GM04503 (cell line): ENCODE data around the gene SLC46A3.

Source experiments
- DNase-seq: peaks from one replicate; pipeline ENCODE4 v3.0.0-alpha.2; 2012; ENCODE audit warnings: low read depth

Gene SLC46A3

GRCh38 chr13:28680541-28680940 lies 38.2 kb downstream of the SLC46A3 start:
- DNase-seq: no peak

- DNase-seq: no peak
Observed at GRCh38 chr13:28679628-28680027, 39.1 kb downstream of the SLC46A3 start.

- DNase-seq: no peak
Observed at GRCh38 chr13:28678809-28679208, 40.0 kb downstream of the SLC46A3 start.

DNA sequence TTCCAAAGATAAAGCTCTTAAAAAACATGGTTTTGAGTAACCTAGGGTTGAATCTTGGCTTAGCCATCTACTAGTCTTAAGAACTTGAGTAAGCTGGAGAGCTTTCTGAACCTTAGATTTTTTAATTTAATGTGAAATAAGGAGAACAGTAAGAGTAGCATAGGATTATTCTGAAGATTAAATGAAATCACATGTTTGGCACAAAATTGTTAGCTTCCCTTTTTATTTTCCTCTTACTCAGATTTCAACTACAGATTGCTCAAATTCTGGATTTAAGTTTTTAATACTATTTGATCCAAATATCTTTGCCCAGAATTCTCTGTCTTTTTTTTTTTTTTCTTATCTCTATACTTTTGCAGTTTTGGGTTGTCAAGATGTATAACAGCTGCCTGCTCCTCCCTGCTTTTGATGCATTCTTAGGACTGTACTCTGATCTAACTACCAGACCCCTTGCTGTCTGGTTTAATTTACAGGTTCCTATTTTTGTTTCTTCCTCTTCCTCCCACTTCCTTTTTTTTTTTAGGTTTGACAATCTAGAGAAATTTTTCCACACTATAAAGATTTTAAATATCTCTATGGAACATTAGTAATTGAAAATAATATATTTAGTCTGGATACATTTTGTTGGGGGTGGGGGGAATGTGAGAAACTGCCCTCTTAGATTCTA lies 47.5 kb downstream of the SLC46A3 start:
- no peak for DNase-seq

DNA sequence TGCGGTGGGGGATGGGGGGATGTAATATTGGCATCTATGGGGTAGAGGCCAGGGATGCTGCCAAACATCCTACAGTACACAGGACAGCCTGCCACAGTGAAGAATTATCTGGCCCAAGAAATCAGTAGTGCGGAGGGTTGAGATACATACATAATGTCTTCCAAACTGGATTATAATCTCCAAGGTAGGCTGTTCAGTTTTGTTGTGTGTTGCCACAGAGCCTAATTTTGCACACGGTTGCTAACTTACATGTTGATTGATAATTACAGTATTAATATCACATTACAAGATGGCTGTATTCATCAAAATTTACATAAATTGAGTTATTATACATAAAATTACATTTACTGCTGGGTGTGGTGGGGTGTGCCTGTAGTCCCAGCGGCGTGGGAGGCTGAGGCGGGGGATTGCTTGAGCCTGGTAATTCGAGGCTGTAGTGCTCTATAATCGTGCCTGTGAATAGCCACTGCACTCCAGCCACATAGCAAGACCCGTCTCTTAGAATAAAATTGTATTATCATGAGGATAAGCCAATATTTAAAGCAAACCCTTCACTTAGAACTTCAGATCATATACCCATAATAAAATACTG lies 51.8 kb downstream of the SLC46A3 start:
- no peak for DNase-seq

DNA sequence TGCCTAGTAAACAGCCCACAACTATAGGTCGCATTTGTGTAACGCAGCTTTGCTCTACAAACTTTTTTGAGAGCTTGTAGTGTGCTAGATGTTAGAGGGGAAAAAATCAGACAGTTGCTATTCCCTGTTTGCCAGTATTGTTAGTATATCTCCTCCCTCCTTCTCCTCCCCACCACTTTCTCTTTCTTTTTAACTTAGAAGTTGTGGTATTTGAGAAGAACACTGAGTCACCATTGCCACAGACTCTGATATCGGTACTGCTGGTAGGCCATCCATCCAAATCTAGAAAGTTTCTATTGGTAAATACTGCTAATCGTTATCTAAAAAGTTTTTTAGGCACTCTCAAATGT lies 59.2 kb downstream of the SLC46A3 start:
- no peak for DNase-seq

DNA sequence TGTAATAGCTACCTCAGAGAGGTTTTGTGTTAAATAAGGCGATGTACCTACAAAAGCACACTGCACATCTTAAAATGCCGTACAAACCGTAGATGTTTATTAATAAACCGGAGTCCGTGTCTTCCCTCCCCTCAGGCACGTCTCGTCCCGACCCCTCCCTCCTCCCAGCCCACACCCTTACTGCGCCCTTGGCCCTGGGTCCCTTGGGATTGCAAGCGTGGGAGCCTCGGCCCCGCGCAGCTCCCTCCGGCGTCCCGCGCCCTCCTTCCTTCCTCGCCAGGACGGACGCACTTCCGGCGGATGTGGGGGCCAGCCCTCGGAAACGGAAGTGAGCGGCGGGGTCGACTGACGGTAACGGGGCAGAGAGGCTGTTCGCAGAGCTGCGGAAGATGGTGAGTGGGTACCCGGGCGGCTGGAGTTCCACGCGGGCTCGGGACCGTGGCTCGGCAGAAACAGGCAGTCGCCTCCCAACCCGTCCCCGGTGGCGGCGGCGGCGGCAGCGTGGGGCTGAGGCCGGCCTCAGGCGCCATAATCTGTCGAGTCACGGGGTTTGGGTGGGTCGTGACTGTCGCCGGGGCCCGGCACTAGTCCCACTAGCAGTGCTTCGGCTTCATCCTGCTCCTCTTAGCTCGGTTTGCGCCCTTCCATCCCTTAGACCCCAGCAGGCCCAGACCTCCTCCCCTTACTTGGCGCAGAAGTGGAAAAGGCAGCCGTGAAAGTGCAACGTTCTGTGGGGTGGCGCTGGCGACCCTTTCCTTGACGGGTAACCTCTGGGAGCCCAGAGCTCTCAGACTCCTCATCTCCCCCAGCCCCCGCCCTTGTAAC lies 59.8 kb downstream of the SLC46A3 start, which contains the start of gene POMP:
TSS of gene POMP (plus strand) at position 335 of the 825 bp plus-strand sequence. CDS start at position 390, 55 bp downstream.
- peak; percentile 69 for DNase-seq

DNA sequence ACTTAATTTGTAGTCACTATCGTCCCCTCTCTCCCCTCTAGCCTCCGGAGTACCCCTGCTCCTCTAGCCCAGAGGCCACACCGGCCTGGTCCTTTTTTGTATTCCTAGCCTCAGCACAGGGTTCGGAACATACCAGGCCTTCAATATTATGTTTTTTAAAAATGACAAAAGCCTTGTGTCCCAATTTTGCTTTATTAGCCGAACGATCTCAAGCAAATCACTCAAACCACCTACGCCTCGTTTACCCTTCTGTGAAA lies 60.3 kb downstream of the SLC46A3 start:
- DNase-seq: no peak

DNA sequence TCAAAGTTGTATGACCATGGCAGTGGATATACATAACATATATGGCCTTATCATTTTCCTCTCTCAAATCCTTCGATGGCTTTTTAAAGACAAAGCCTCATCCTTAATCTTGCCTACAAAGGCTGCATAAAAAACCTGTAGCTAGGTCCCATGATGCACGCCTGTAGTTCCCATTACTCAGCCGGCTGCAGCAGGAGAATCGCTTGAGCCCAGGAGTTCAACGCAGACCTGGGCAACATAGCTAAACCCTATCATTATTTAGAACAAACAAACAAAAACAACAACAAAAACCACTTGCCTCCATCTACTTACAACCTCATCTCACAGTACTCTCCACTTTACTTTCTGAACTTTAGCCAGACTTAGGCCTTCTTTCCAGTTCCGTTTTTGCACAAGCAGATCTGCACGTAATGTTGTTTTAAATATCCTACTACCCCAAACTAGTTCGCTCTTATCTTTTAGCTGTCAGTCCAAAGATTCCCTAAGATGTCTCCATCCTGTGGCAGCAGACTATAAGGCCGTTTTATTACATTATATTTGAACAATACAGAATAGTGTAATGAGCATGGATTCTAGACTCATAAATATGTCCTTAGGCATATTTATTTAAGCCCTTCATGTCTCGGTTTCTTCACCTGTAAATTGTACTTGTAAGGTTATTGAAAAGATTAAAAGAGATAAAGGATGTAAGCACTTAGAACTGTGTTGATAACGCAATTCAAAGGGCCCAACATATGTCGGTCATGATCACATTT lies 60.8 kb downstream of the SLC46A3 start:
- no peak for DNase-seq

DNA sequence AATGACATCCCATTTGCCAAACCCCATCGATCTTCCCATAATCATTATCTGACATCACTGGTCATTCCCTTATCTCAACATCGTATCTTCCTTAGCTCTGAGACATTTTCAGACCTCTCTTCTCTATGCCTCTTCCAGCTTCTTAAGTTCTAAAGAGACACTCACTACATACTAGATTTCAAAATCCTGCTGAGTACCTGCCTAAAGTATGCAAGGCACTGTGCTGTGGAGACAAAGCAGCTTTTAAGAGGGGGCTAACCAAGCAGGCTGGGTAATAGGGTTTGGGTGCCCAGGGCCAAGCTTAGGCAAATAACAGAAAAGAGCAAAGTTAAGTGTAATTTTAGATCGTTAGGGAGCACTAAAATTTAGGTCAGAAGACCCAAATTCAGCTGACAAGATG lies 63.2 kb downstream of the SLC46A3 start:
- no peak for DNase-seq

GRCh38 chr13:28654276-28654675 lies 64.5 kb downstream of the SLC46A3 start:
- no peak for DNase-seq

GRCh38 chr13:28653111-28653510 lies 65.7 kb downstream of the SLC46A3 start:
- DNase-seq: no peak

DNA sequence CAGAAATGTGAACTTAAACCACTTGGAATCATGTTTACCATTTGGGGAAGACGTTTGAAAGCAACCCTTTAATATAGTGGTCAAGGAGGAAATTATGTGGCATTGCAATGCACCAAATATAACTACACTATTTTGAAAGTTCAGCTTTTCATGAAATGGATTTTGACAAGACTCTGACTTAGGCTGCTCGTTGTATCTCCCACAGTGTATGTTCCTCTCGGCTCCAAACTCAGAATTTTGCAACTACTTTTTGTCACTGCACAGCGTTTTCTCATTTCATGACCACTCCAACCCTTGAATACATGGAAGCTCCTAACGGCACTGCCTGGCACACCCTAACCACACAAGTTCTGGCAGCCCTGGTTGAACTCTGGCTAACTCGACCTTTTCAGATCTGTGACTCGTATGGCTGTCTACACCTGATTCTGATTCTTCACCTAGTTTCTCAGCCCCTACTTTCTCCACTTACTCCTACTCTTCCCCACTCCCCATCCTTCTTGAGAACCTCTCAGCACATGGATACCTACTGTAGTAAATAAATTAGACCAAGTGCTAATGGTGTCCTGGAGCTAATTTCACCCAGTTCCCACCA lies 66.9 kb downstream of the SLC46A3 start:
- DNase-seq: no peak

GRCh38 chr13:28650284-28650683 lies 68.5 kb downstream of the SLC46A3 start:
- no peak for DNase-seq
